Thoracic aorta (tissue), 2 donors: ENCODE results near the gene CACNA1F. TPM values are rescaled to one million over a fixed set of nuclear protein-coding genes. Genes with fewer than 3 reads are reported as not detected.

Source experiments
- ATAC-seq: fragments of 150-250 bp; one replicate; pipeline ENCODE4 v1.8.0; 2017; ENCODE audit warnings: low read depth; ENCODE audit not compliant: insufficient number of reproducible peaks, low FRiP score
- DNase-seq: peaks from one replicate; pipeline ENCODE4 v3.0.0-alpha.2; 2020; ENCODE audit warnings: low spot score
- H3K27ac ChIP-seq, 2 donors: fragments of 200-600 bp; sonication (generic); 1 replicate in 1 of 2; 2 replicates in 1 of 2; pipeline ENCODE4 v1.5.1; 2016; ENCODE audit warnings: mild to moderate bottlenecking in 2 of 2, moderate library complexity in 2 of 2
- H3K27me3 ChIP-seq: fragments of 200-600 bp; sonication (generic); replicated peaks from 2 replicates; pipeline ENCODE4 v1.6.0; 2016; ENCODE audit warnings: mild to moderate bottlenecking; ENCODE audit not compliant: insufficient read depth
- H3K36me3 ChIP-seq: fragments of 200-600 bp; sonication (generic); one replicate; pipeline ENCODE4 v1.5.1; 2016
- H3K4me1 ChIP-seq, 2 donors: fragments of 200-600 bp; sonication (generic); 1 replicate in 1 of 2; 2 replicates in 1 of 2; pipeline versions ENCODE4 v1.5.1 to v1.6.0; 2016; ENCODE audit warnings: low read depth in 2 of 2, mild to moderate bottlenecking in 1 of 2; ENCODE audit not compliant: control insufficient read depth in 1 of 2
- H3K4me3 ChIP-seq: fragments of 200-600 bp; sonication (generic); 2 replicates; pipeline ENCODE4 v1.5.1; 2016; ENCODE audit warnings: mild to moderate bottlenecking
- H3K9me3 ChIP-seq: fragments of 200-600 bp; sonication (generic); 2 replicates; pipeline ENCODE4 v1.5.1; 2016
- total RNA-seq, 2 donors: library from RNA; depleted of rRNA; stranded (reverse); fragments of >200 nt; gene quantifications; one replicate each; pipeline versions ENCODE4 v1.1.0 to v1.2.3, GENCODE V29; 2016
- TF ChIP-seq, protein P1 (sequence below): fragments of 200-600 bp; sonication (generic); IDR thresholded peaks from one replicate; pipeline ENCODE4 v1.5.1; 2019; ENCODE audit warnings: antibody characterized with exemption

The CACNA1F gene
- total RNA-seq, 2 donors from 2014 or later: 0.81 TPM; not detected in 1

DNA sequence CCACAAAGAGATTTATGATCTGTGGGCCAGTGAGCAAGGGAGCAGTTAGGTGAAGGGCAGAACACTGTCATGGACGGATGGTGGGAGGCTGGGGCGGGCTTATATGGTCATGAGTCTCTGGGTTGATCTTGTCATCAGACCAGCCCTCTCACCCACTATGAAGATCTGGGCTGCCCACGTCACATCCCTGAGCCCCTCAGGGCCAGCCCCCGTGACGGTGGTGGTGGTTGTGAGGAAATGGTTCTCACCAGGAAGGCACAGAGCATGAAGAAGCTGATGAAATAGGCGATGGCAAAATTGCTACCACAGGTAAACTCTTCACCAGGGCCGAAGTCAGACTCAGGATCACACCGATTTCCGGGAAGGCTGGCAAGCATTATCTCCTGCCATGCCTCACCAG, 22.1 kb downstream of the CACNA1F start:
- DNase-seq (no peak), ATAC-seq (no peak)
- no peaks in the 10 kb centered on the region for H3K4me1 ChIP-seq
- H3K4me3 ChIP-seq: no peak overlapping the region
- H3K27ac ChIP-seq: no peak overlapping the region
- H3K27me3 ChIP-seq: no peaks in the 10 kb centered on the region
- TF ChIP-seq, protein P1, sequence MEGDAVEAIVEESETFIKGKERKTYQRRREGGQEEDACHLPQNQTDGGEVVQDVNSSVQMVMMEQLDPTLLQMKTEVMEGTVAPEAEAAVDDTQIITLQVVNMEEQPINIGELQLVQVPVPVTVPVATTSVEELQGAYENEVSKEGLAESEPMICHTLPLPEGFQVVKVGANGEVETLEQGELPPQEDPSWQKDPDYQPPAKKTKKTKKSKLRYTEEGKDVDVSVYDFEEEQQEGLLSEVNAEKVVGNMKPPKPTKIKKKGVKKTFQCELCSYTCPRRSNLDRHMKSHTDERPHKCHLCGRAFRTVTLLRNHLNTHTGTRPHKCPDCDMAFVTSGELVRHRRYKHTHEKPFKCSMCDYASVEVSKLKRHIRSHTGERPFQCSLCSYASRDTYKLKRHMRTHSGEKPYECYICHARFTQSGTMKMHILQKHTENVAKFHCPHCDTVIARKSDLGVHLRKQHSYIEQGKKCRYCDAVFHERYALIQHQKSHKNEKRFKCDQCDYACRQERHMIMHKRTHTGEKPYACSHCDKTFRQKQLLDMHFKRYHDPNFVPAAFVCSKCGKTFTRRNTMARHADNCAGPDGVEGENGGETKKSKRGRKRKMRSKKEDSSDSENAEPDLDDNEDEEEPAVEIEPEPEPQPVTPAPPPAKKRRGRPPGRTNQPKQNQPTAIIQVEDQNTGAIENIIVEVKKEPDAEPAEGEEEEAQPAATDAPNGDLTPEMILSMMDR: no peak
- H3K9me3 ChIP-seq: no peaks in the 10 kb centered on the region
- no peaks in the 10 kb centered on the region for H3K36me3 ChIP-seq

DNA sequence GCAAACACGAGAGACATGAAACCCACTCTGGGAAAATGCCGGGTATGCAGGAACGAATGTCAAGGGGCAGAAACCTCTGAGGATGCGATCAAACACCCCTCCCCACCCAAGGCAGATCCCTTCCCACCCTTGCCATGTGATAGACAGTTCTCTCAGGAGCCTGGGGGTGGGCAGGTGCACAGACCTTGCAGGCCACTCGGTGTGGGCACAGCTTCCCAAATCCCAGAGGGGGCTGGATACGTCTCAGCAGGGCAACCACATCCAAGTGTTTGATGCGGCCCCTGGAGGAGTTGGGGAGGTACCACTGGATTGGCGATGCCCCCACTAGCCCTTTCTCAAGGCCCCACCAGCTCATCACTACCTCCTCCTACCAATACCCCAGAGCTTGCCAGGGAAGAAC, 22.7 kb downstream of the CACNA1F start:
- no peak overlapping the region for H3K4me3 ChIP-seq
- no peak overlapping the region for H3K27ac ChIP-seq
- H3K4me1 ChIP-seq: no peaks in the 10 kb centered on the region
- no peaks in the 10 kb centered on the region for H3K36me3 ChIP-seq
- H3K9me3 ChIP-seq: no peaks in the 10 kb centered on the region
- TF ChIP-seq, protein P1: no peak
- DNase-seq: no peak
- no peak for ATAC-seq
- H3K27me3 ChIP-seq: no peaks in the 10 kb centered on the region

DNA sequence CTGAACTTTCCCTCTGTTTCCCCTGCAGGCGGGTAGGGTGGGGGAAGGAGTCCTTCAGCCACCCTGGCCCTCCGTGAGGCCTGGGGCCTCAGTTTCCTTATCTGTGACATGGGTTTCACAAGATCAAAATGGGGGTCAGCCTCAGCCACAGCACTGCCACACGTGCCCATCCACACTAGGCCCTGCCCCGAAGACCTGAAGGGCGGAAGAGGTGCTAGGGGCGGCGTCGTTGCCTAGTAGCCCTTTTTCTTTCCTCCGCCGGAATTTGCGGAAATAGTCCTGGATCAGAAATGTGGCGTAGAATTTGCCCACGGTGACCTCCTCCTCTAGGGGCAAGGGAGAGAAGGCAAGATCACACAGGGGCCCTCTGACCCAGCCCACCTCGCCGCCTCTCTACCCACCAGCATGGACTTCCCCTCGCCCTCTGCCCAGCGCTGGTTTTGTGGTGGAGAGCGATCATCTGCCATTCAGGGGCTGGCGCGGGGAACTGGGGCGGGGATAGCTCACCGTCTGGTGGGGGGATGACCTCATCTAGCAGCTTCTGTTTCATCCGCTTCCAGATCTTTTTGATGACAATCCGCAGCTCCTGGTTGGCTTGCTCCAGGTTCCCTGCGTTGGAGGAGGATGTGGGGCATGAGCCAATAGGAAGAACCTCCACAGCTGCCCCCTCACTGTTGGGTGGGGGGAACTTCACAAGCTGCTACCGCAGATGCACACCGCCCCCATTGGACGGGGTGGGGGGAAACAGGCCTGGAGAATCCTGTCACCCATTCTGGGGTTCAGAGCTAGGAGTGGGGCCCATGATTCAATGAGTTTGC, 23.5 kb downstream of the CACNA1F start:
- TF ChIP-seq, protein P1: no peak
- no peak overlapping the region for H3K27ac ChIP-seq
- H3K36me3 ChIP-seq: no peaks in the 10 kb centered on the region
- no peaks in the 10 kb centered on the region for H3K4me1 ChIP-seq
- no peak overlapping the region for H3K4me3 ChIP-seq
- no peaks in the 10 kb centered on the region for H3K27me3 ChIP-seq
- ATAC-seq: no peak
- no peaks in the 10 kb centered on the region for H3K9me3 ChIP-seq
- no peak for DNase-seq

DNA sequence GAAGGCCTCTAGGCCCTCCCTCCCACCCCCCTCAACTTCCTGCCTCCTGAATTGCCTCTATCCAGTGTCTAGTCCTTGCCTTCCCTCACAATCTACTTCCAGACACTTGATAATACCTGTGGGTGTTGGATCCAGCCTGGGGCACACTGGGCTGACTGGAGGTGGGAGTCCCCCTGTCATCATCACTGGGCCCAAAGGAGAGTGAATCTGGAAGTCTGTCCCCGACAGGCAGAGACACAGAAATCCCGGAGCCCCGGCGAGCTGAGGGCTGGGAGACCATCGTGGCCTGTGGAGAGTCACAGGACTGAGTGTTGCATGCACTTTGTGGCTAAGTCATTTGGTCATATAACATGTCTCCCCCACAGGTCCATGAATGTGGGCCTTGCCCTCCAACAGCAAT, 24.7 kb downstream of the CACNA1F start:
- H3K36me3 ChIP-seq: no peaks in the 10 kb centered on the region
- no peaks in the 10 kb centered on the region for H3K9me3 ChIP-seq
- DNase-seq (no peak), ATAC-seq (no peak)
- no peak overlapping the region for H3K4me3 ChIP-seq
- H3K27me3 ChIP-seq: no peaks in the 10 kb centered on the region
- no peak overlapping the region for H3K27ac ChIP-seq
- TF ChIP-seq, protein P1: no peak
- no peaks in the 10 kb centered on the region for H3K4me1 ChIP-seq

DNA sequence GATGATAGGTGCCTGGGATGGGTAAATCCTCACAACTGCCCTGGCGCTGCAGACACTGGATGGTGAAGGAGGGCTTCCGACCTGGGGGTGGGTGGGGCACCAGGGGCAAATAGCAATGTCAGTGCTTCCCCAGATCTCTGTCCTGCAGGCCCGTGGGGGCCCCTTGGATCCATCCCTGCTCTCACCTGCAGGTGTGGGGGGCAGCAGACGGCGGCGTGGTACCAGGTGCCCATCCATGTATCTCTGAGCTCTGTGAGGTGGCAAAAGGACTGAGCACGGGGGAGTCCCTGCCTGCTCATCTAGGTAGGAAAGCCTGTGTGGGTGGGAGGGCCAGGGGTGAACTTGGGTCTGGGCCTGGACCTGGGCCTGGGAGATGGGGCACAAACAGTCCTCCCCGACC, 26.6 kb downstream of the CACNA1F start:
- H3K27ac ChIP-seq: no peak overlapping the region
- H3K36me3 ChIP-seq: no peaks in the 10 kb centered on the region
- no peaks in the 10 kb centered on the region for H3K27me3 ChIP-seq
- TF ChIP-seq, protein P1: no peak
- no peaks in the 10 kb centered on the region for H3K9me3 ChIP-seq
- ATAC-seq (no peak), DNase-seq (no peak)
- H3K4me1 ChIP-seq: no peaks in the 10 kb centered on the region
- H3K4me3 ChIP-seq: no peak overlapping the region
